NT2/D1 (cell line): ENCODE data around the gene AGAP1.

Experiments used
- DNase-seq: peaks from one replicate; pipeline ENCODE4 v3.0.0-alpha.2; 2011; ENCODE audit warnings: low read depth, low spot score
- H3K27me3 ChIP-seq: 2 replicates; pipeline ENCODE4 v1.6.0; 2011; ENCODE audit warnings: mild to moderate bottlenecking; ENCODE audit not compliant: insufficient read length, insufficient read depth
- H3K36me3 ChIP-seq: 2 replicates; pipeline ENCODE4 v1.6.1; 2011; ENCODE audit warnings: mild to moderate bottlenecking, low read length, mixed read lengths; ENCODE audit not compliant: insufficient read depth, insufficient read length
- H3K4me1 ChIP-seq: 2 replicates; pipeline ENCODE4 v1.5.1; 2011; ENCODE audit not compliant: insufficient read depth, insufficient read length
- H3K4me3 ChIP-seq: 2 replicates; pipeline ENCODE4 v1.5.1; 2011; ENCODE audit warnings: low read depth; ENCODE audit not compliant: insufficient read length
- H3K9ac ChIP-seq: 2 replicates; pipeline ENCODE4 v1.6.0; 2011; ENCODE audit warnings: low read depth; ENCODE audit not compliant: insufficient read length
- H3K9me3 ChIP-seq: 2 replicates; pipeline ENCODE4 v1.5.1; 2011; ENCODE audit warnings: mild to moderate bottlenecking, low read length; ENCODE audit not compliant: insufficient read depth
- SUZ12 ChIP-seq: IDR thresholded peaks from 2 replicates; pipeline ENCODE4 v1.6.1; 2011; ENCODE audit not compliant: insufficient read length, insufficient read depth; ENCODE audit errors: extremely low read depth
- YY1 ChIP-seq: IDR thresholded peaks from 2 replicates; pipeline ENCODE4 v1.6.1; 2011; ENCODE audit not compliant: insufficient read length, insufficient read depth
- ZNF274 ChIP-seq: IDR thresholded peaks from 2 replicates; pipeline ENCODE4 v1.6.1; 2011; ENCODE audit warnings: mild to moderate bottlenecking, low read depth, low read length

Gene AGAP1

GRCh38 chr2:236092714-236093113, 598.9 kb downstream of the AGAP1 start:
- Histone ChIP-seq H3K4me1 (peaks cover 3% of the 10 kb centered on the region), H3K9ac (no peak overlapping the region), H3K36me3 (no peaks in the 10 kb centered on the region), H3K9me3 (no peaks in the 10 kb centered on the region), H3K27me3 (peaks cover 11% of the 10 kb centered on the region), H3K4me3 (no peak overlapping the region)
- DNase-seq = no peak
- TF ChIP-seq ZNF274 (no peak), YY1 (no peak), SUZ12 (no peak)

GRCh38 chr2:236093134-236093533, 599.3 kb downstream of the AGAP1 start:
- no peaks in the 10 kb centered on the region for H3K9me3 ChIP-seq
- no peaks in the 10 kb centered on the region for H3K36me3 ChIP-seq
- peaks cover 7% of the 10 kb centered on the region for H3K27me3 ChIP-seq
- TF ChIP-seq YY1 (no peak), SUZ12 (no peak), ZNF274 (no peak)
- DNase-seq = no peak
- no peak overlapping the region for H3K9ac ChIP-seq
- H3K4me1 ChIP-seq = peaks cover 3% of the 10 kb centered on the region
- no peak overlapping the region for H3K4me3 ChIP-seq

GRCh38 chr2:236095504-236095903, 601.7 kb downstream of the AGAP1 start:
- TF ChIP-seq YY1 (no peak), SUZ12 (no peak)
- Histone ChIP-seq H3K4me3 (no peak overlapping the region), H3K9me3 (no peaks in the 10 kb centered on the region), H3K27me3 (no peaks in the 10 kb centered on the region), H3K9ac (no peak overlapping the region), H3K4me1 (peaks cover 3% of the 10 kb centered on the region), H3K36me3 (no peaks in the 10 kb centered on the region)
- no peak for DNase-seq

GRCh38 chr2:236101311-236101950, 607.6 kb downstream of the AGAP1 start:
- H3K9ac ChIP-seq = no peak overlapping the region
- DNase-seq = no peak
- TF ChIP-seq SUZ12 = no peak
- TF ChIP-seq ZNF274 = no peak
- TF ChIP-seq YY1 = no peak

GRCh38 chr2:236102971-236103370, 609.1 kb downstream of the AGAP1 start:
- Histone ChIP-seq H3K27me3 (no peaks in the 10 kb centered on the region), H3K9ac (no peak overlapping the region), H3K4me3 (no peak overlapping the region), H3K9me3 (no peaks in the 10 kb centered on the region), H3K36me3 (no peaks in the 10 kb centered on the region), H3K4me1 (peaks cover 15% of the 10 kb centered on the region)
- no peak for DNase-seq
- no peak for TF ChIP-seq SUZ12
- TF ChIP-seq YY1 = no peak
- no peak for TF ChIP-seq ZNF274

More at GRCh38 chr2:236101311-236101950, 607.6 kb downstream of the AGAP1 start:
- Histone ChIP-seq H3K36me3 (no peaks in the 10 kb centered on the region), H3K27me3 (no peaks in the 10 kb centered on the region), H3K4me3 (no peak overlapping the region), H3K4me1 (peaks cover 5% of the 10 kb centered on the region), H3K9me3 (no peaks in the 10 kb centered on the region)

- peaks cover 22% of the 10 kb centered on the region for H3K4me1 ChIP-seq
- H3K27me3 ChIP-seq = no peaks in the 10 kb centered on the region
- DNase-seq = no peak
- no peaks in the 10 kb centered on the region for H3K9me3 ChIP-seq
- H3K4me3 ChIP-seq = no peak overlapping the region
- H3K9ac ChIP-seq = no peak overlapping the region
- no peaks in the 10 kb centered on the region for H3K36me3 ChIP-seq
- TF ChIP-seq ZNF274 = no peak
Measured at GRCh38 chr2:236103981-236104380, 610.1 kb downstream of the AGAP1 start.

- DNase-seq = no peak
- Histone ChIP-seq H3K36me3 (no peaks in the 10 kb centered on the region), H3K4me3 (no peak overlapping the region), H3K27me3 (no peaks in the 10 kb centered on the region), H3K9me3 (no peaks in the 10 kb centered on the region), H3K9ac (no peak overlapping the region), H3K4me1 (peaks cover 24% of the 10 kb centered on the region)
- TF ChIP-seq ZNF274 = no peak
- TF ChIP-seq YY1 = no peak
- no peak for TF ChIP-seq SUZ12
Measured at GRCh38 chr2:236105955-236106607, 612.2 kb downstream of the AGAP1 start.
